Trophoblast cell (in vitro differentiated cells and primary cell): Measurements from ENCODE around the gene SLCO2B1.
A peak's percentile ranks its signal among the peaks of the same experiment; 100 is the strongest.

Experiments used
- DNase-seq, 2 donors: peaks; one replicate each; pipeline ENCODE4 v3.0.0-alpha.2; 2016
- H2AFZ ChIP-seq: 2 replicates; pipeline ENCODE4 v1.6.1; 2013; ENCODE audit warnings: low read length, moderate library complexity, mild to moderate bottlenecking; ENCODE audit not compliant: insufficient read depth, poor library complexity
- H2AK5ac ChIP-seq: 2 replicates; pipeline ENCODE4 v1.6.1; 2013; ENCODE audit warnings: mild to moderate bottlenecking, low read length
- H2BK120ac ChIP-seq: 2 replicates; pipeline ENCODE4 v1.6.1; 2013; ENCODE audit warnings: low read length, mild to moderate bottlenecking, moderate library complexity; ENCODE audit not compliant: insufficient read depth, poor library complexity
- H2BK12ac ChIP-seq: 2 replicates; pipeline ENCODE4 v1.6.1; 2013; ENCODE audit warnings: mild to moderate bottlenecking, low read length, moderate library complexity
- H2BK5ac ChIP-seq: 2 replicates; pipeline ENCODE4 v1.6.1; 2013; ENCODE audit warnings: low read length, low read depth, moderate library complexity, mild to moderate bottlenecking; ENCODE audit not compliant: poor library complexity
- H3K14ac ChIP-seq: 2 replicates; pipeline ENCODE4 v1.6.1; 2013; ENCODE audit warnings: mild to moderate bottlenecking, low read length
- H3K18ac ChIP-seq: 2 replicates; pipeline ENCODE4 v1.6.1; 2013; ENCODE audit warnings: mild to moderate bottlenecking, low read length
- H3K23ac ChIP-seq: 2 replicates; pipeline ENCODE4 v1.6.1; 2013; ENCODE audit warnings: low read length
- H3K27ac ChIP-seq: 2 replicates; pipeline ENCODE4 v1.5.1; 2013; ENCODE audit warnings: low read depth, mild to moderate bottlenecking, inconsistent platforms, low read length, moderate library complexity
- H3K27me3 ChIP-seq: 2 replicates; pipeline ENCODE4 v1.6.1; 2013; ENCODE audit warnings: inconsistent platforms, mild to moderate bottlenecking, low read length, moderate library complexity; ENCODE audit not compliant: insufficient read depth
- H3K36me3 ChIP-seq, 2 experiments: 1 replicate in 1 of 2; 2 replicates in 1 of 2; pipeline ENCODE4 v1.6.1; 2013; ENCODE audit warnings: low read length in 2 of 2, mild to moderate bottlenecking in 2 of 2, moderate library complexity in 1 of 2; ENCODE audit not compliant: insufficient read depth in 2 of 2, control insufficient read depth in 1 of 2
- H3K4ac ChIP-seq: 2 replicates; pipeline ENCODE4 v1.6.1; 2013; ENCODE audit warnings: low read depth, mild to moderate bottlenecking, low read length, moderate library complexity
- H3K4me1 ChIP-seq, 2 experiments: 1 replicate in 1 of 2; 2 replicates in 1 of 2; pipeline ENCODE4 v1.6.1; 2013; ENCODE audit warnings: low read length in 2 of 2, mild to moderate bottlenecking in 2 of 2, moderate library complexity in 1 of 2; ENCODE audit not compliant: insufficient read depth in 2 of 2, control insufficient read depth in 1 of 2
- H3K4me2 ChIP-seq: 2 replicates; pipeline ENCODE4 v1.6.1; 2013; ENCODE audit warnings: inconsistent platforms, mild to moderate bottlenecking, low read length, moderate library complexity
- H3K4me3 ChIP-seq: 2 replicates; pipeline ENCODE4 v1.5.1; 2013; ENCODE audit warnings: mild to moderate bottlenecking, low read depth, low read length, inconsistent platforms
- H3K79me1 ChIP-seq: one replicate; pipeline ENCODE4 v1.6.1; 2013; ENCODE audit warnings: low read length
- H3K79me2 ChIP-seq: 2 replicates; pipeline ENCODE4 v1.6.1; 2013; ENCODE audit warnings: low read length, mild to moderate bottlenecking; ENCODE audit not compliant: control insufficient read depth, insufficient read depth, poor library complexity
- H3K9ac ChIP-seq: 2 replicates; pipeline ENCODE4 v1.6.1; 2013; ENCODE audit warnings: mild to moderate bottlenecking, low read length
- H3K9me3 ChIP-seq: 2 replicates; pipeline ENCODE4 v1.6.1; 2013; ENCODE audit warnings: low read depth, mild to moderate bottlenecking, control low read depth, inconsistent platforms, low read length; ENCODE audit not compliant: insufficient read depth
- H4K12ac ChIP-seq: 2 replicates; pipeline ENCODE4 v1.6.1; 2013; ENCODE audit warnings: low read depth, mild to moderate bottlenecking, low read length, moderate library complexity
- H4K8ac ChIP-seq: 2 replicates; pipeline ENCODE4 v1.6.1; 2013; ENCODE audit warnings: low read depth, mild to moderate bottlenecking, low read length, moderate library complexity
- H4K91ac ChIP-seq: one replicate; pipeline ENCODE4 v1.6.1; 2013; ENCODE audit warnings: low read depth, mild to moderate bottlenecking, low read length, moderate library complexity
- WGBS: extraction: QIAGEN DNeasy Blood & Tissue Kit; methylation state at CpG from one replicate; pipeline ENCODE4 v1.1.7; 2013; ENCODE audit warnings: missing lambda C conversion rate; ENCODE audit not compliant: insufficient read length, insufficient coverage; ENCODE audit errors: extremely low coverage; 5-methylcytosine and 5-hydroxymethylcytosine counted together

Gene SLCO2B1

DNA sequence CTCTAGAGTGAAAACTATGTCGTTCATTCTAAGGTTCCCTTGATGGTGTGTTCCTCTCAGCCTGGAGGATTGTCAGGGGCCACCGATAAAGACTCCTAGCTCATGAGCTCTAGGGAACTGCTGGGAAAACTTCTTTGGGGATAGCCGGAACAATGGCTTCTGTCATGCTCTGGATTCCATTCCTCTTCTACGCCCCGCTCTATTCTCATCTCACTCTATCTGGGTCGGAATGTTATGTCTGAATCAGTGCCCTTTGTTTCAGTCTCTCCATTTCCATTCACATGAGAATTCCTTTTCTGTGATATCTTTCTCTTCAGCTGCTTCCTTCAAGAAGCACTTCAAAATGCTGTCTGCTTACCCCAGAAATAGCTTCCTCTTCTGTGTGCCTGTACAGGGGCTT is 16.9 kb upstream of the SLCO2B1 start:
- Histone ChIP-seq H2BK120ac (no peak overlapping the region), H3K18ac (no peak overlapping the region), H2BK12ac (no peak overlapping the region), H3K4me3 (no peak overlapping the region), H3K9ac (no peak overlapping the region), H3K4ac (no peak overlapping the region), H3K27ac (no peak overlapping the region), H3K9me3 (peaks cover 4% of the 10 kb centered on the region), H3K23ac (no peak overlapping the region), H3K36me3 (no peaks in the 10 kb centered on the region), H3K27me3 (no peaks in the 10 kb centered on the region), H3K4me1 (no peaks in the 10 kb centered on the region), H2AK5ac (no peak overlapping the region), H3K79me1 (no peaks in the 10 kb centered on the region), H3K14ac (no peak overlapping the region), H3K79me2 (no peaks in the 10 kb centered on the region), H2AFZ (no peak overlapping the region), H4K12ac (no peak overlapping the region), H4K8ac (no peak overlapping the region), H2BK5ac (no peak overlapping the region), H3K4me2 (no peak overlapping the region), H4K91ac (no peak overlapping the region)
- WGBS = no CpG with 5 or more reads among the region's 6 CpGs
- DNase-seq = no peak

DNA sequence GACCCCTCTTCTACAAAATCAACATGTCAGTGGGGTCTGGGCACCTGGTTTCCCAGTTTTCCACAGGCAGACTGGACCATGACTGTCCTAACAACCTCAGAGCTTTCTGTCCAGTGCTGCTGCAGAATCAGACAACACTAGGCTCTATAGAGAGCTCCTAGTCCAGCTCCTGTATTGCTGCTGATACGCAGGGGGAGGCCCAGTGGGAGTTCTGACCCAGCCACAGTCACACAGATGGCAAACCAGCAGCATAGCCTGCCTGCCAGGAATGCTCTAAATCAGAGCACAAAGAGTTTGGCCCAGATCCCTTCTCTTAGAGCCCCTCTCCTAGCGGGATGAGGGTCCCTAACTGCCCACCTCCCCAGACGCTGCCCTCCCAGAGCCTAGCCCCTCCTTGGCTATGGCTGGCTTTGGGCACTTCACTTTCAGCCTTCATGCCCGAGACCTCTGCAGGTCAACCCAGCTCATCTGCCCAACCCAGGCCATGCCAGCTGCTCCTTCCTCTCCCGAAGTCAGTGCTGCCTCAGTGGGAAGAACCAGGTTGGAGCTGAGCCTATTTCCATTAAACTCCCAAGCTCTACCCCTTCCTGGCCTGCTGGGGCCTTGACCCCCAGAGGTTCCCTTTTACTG is 15.8 kb upstream of the SLCO2B1 start:
- DNase-seq = no peak
- no CpG with 5 or more reads among the region's 5 CpGs for WGBS

DNA sequence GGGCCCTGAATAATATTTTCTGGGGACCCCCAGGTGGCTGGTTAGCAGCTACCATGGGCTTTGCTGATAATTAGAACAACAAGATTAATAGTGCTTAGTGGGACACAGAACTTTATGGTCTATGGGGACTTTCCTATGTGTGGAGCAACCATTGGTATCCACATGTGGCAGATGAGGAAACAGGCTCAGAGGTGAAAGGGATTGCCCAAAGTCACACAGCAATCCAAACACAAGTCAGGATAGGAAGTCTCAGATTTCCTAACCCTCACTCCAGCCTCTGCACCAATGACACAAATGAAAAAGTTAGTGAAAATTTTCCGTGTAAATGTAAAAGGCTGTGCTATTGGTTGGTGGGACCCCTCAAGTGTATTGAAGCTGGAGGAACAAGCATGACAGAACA is 15.3 kb upstream of the SLCO2B1 start:
- H4K12ac ChIP-seq = no peak overlapping the region
- no peak overlapping the region for H2AK5ac ChIP-seq
- no peak overlapping the region for H3K4me3 ChIP-seq
- no peak overlapping the region for H3K4ac ChIP-seq
- H3K27me3 ChIP-seq = no peaks in the 10 kb centered on the region
- no peak overlapping the region for H3K18ac ChIP-seq
- no peak overlapping the region for H2AFZ ChIP-seq
- no peak overlapping the region for H3K27ac ChIP-seq
- H2BK5ac ChIP-seq = no peak overlapping the region
- H4K91ac ChIP-seq = no peak overlapping the region
- no peak overlapping the region for H3K9ac ChIP-seq
- H4K8ac ChIP-seq = no peak overlapping the region
- no peak overlapping the region for H2BK12ac ChIP-seq
- no peaks in the 10 kb centered on the region for H3K79me2 ChIP-seq
- H3K79me1 ChIP-seq = no peaks in the 10 kb centered on the region
- H3K4me2 ChIP-seq = no peak overlapping the region
- no peak overlapping the region for H3K14ac ChIP-seq
- no peaks in the 10 kb centered on the region for H3K36me3 ChIP-seq
- H3K9me3 ChIP-seq = peaks cover 4% of the 10 kb centered on the region
- no peak overlapping the region for H3K23ac ChIP-seq
- DNase-seq = no peak
- no peaks in the 10 kb centered on the region for H3K4me1 ChIP-seq
- no peak overlapping the region for H2BK120ac ChIP-seq
- no CpG with 5 or more reads among the region's 1 CpG for WGBS

More for the DNA sequence above, 15.8 kb upstream of the SLCO2B1 start:
- Histone ChIP-seq H3K9me3 (peaks cover 4% of the 10 kb centered on the region), H3K18ac (no peak overlapping the region), H3K79me1 (no peaks in the 10 kb centered on the region), H3K36me3 (no peaks in the 10 kb centered on the region), H2BK12ac (no peak overlapping the region), H3K4me3 (no peak overlapping the region), H3K14ac (no peak overlapping the region), H3K27ac (no peak overlapping the region), H3K9ac (no peak overlapping the region), H3K4ac (no peak overlapping the region), H2BK120ac (no peak overlapping the region), H2AFZ (no peak overlapping the region), H2AK5ac (no peak overlapping the region), H2BK5ac (no peak overlapping the region), H4K91ac (no peak overlapping the region), H3K79me2 (no peaks in the 10 kb centered on the region), H4K12ac (no peak overlapping the region), H3K23ac (no peak overlapping the region), H3K27me3 (no peaks in the 10 kb centered on the region), H4K8ac (no peak overlapping the region), H3K4me2 (no peak overlapping the region), H3K4me1 (no peaks in the 10 kb centered on the region)

DNA sequence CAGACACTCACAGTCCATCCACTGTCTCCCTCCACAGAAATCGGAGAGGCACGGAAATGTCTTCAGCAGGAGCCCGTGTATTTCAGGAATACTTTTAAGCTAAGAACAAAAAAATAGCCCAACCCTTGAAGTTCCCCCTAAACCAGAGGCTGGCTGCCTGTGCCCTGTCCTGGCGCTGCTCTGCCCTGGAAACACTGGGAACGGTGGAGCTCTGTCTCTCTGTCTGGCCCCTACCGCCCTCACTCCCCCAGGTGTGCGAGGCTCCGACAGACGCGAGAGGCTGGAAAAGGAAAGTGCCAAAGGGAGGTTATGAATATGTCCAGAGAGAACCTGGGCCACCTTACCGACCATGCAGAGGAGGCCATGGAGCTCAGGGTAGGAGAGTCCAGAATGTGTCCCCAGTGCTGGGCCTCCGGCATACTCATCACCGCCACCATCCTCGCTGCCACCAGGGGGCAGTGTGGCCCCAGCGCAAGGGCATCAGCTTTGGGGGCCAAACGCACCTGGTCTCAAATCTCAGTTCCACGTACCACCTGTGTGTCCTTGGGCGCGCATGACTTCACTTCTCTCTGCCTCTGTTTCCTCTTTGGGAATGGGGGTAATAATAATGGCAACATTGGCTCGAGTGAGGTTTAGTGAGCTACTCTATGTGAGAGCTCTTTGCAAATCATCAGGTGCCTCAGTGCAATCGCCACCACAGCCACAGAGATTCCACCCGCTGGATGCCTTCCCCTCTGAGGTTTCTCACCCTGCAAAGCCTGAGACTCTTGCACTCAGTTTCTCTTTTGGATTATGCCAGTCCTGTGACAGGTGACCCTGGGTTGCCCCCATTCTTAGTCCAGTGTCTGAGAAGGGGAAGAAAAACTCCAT is 10.4 kb upstream of the SLCO2B1 start:
- no peak overlapping the region for H2AFZ ChIP-seq
- H3K14ac ChIP-seq = no peak overlapping the region
- H3K4me3 ChIP-seq = no peak overlapping the region
- no peak overlapping the region for H3K4me2 ChIP-seq
- no peaks in the 10 kb centered on the region for H3K9me3 ChIP-seq
- no peaks in the 10 kb centered on the region for H3K36me3 ChIP-seq
- H3K27me3 ChIP-seq = no peaks in the 10 kb centered on the region
- H4K12ac ChIP-seq = no peak overlapping the region
- no peak overlapping the region for H4K91ac ChIP-seq
- no peak overlapping the region for H2BK5ac ChIP-seq
- no peak overlapping the region for H3K18ac ChIP-seq
- DNase-seq = peak; percentile 37 to 83
- no peak overlapping the region for H3K9ac ChIP-seq
- peaks cover 0 to 3% of the 10 kb centered on the region in 2 experiments for H3K4me1 ChIP-seq
- no peak overlapping the region for H2AK5ac ChIP-seq
- H3K23ac ChIP-seq = no peak overlapping the region
- no CpG with 5 or more reads among the region's 22 CpGs for WGBS
- no peak overlapping the region for H4K8ac ChIP-seq
- H2BK120ac ChIP-seq = no peak overlapping the region
- no peak overlapping the region for H2BK12ac ChIP-seq
- no peaks in the 10 kb centered on the region for H3K79me1 ChIP-seq
- H3K4ac ChIP-seq = no peak overlapping the region
- H3K27ac ChIP-seq = no peak overlapping the region
- no peaks in the 10 kb centered on the region for H3K79me2 ChIP-seq
